BE2C (cell line): Measurements from ENCODE around the gene IFNG-AS1.

ENCODE experiments used
- DNase-seq: peaks from one replicate; pipeline ENCODE4 v3.0.0-alpha.2; 2020
- H3K27me3 ChIP-seq: fragments of 250-450 bp; sonication (Bioruptor Pico); 2 replicates; pipeline ENCODE4 v1.5.1; 2020; ENCODE audit warnings: mild to moderate bottlenecking
- H3K36me3 ChIP-seq: fragments of 250-450 bp; sonication (Bioruptor Pico); 2 replicates; pipeline ENCODE4 v1.5.1; 2020; ENCODE audit warnings: mild to moderate bottlenecking
- H3K4me1 ChIP-seq: fragments of 250-450 bp; sonication (Bioruptor Pico); 2 replicates; pipeline ENCODE4 v1.5.1; 2020
- H3K4me3 ChIP-seq: 2 replicates; pipeline ENCODE4 v1.5.1; 2011; ENCODE audit warnings: low read depth, low read length
- H3K9me3 ChIP-seq: fragments of 250-450 bp; sonication (Bioruptor Pico); 2 replicates; pipeline ENCODE4 v1.5.1; 2020
- CTCF ChIP-seq: IDR thresholded peaks from 2 replicates; pipeline ENCODE4 v1.5.1; 2012; ENCODE audit warnings: mild to moderate bottlenecking, low read depth, low read length

Gene IFNG-AS1

DNA sequence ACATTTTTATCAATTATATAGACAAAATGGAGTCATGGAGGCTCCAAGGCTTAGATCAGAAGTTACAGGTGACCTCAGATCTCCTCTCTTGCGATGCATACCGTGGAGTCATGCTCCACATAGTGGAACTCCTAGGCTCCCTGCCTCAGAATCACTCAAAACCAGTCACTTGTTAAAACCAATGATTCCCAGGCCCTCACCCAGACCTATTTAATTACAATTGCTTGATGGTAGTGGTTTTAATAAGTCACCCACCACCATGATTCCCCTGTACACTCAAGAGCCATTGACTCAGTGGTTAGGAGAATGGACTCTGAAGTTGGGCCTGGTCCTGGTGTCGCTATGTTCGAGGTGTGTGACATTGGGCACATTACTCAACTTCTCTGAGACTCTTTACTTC is 26.9 kb downstream of the IFNG-AS1 start:
- TF ChIP-seq CTCF = no peak
- H3K27me3 ChIP-seq = no peaks in the 10 kb centered on the region

GRCh38 chr12:68018315-68018714 is 29.1 kb downstream of the IFNG-AS1 start:
- no peaks in the 10 kb centered on the region for H3K27me3 ChIP-seq
- no peak for DNase-seq
- no peaks in the 10 kb centered on the region for H3K4me1 ChIP-seq
- H3K36me3 ChIP-seq = no peaks in the 10 kb centered on the region
- H3K9me3 ChIP-seq = no peaks in the 10 kb centered on the region
- no peak for TF ChIP-seq CTCF
- H3K4me3 ChIP-seq = no peak overlapping the region

More for the DNA sequence above, 26.9 kb downstream of the IFNG-AS1 start:
- H3K9me3 ChIP-seq = no peaks in the 10 kb centered on the region
- DNase-seq = no peak
- no peaks in the 10 kb centered on the region for H3K4me1 ChIP-seq
- no peak overlapping the region for H3K4me3 ChIP-seq
- H3K36me3 ChIP-seq = no peaks in the 10 kb centered on the region

- Histone ChIP-seq H3K36me3 (no peaks in the 10 kb centered on the region), H3K4me3 (no peak overlapping the region), H3K27me3 (no peaks in the 10 kb centered on the region), H3K4me1 (no peaks in the 10 kb centered on the region), H3K9me3 (no peaks in the 10 kb centered on the region)
- TF ChIP-seq CTCF = no peak
- no peak for DNase-seq
These were observed 30.8 kb downstream of the IFNG-AS1 start for GRCh38 chr12:68020049-68020448.

DNA sequence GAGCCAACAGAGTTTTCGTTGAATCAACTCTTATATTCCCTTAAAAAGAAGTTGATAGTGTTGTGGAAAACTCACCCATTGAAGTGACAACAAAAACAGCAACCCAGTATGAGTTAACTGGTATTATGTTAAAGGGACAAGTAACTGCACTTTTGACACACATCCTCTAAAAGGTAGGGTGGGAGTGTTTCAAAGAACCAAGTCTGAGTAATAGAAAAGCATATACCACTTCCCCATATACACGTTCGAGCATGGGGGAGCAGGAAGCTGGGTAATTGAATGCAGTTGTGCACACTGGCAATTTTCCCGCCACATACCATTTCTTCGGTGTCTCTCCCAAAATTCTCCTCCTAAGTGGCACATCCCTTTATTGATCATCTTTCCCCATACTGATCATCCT is 31.5 kb downstream of the IFNG-AS1 start:
- no peak for TF ChIP-seq CTCF

DNA sequence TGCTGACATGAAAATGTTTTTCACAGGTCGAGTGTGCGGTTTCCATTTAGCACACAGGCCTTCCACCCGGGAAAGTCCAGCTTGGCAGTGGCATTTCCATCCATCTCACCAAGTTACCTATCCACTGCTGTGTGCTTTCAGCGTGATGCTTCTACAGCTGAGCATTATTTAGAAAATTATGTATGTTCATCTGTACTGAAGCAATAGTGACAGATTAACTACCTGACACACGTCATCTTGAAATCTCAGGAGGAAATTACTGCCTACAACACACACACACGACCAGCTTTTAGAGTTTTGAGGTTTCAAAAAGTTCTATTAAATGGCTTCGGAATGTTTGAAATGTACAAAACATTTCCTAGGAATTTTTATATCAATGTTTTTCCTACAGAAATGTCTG is 39.4 kb downstream of the IFNG-AS1 start:
- no peaks in the 10 kb centered on the region for H3K36me3 ChIP-seq
- no peaks in the 10 kb centered on the region for H3K27me3 ChIP-seq
- H3K9me3 ChIP-seq = no peaks in the 10 kb centered on the region
- DNase-seq = no peak
- no peak overlapping the region for H3K4me3 ChIP-seq
- no peak for TF ChIP-seq CTCF
- H3K4me1 ChIP-seq = no peaks in the 10 kb centered on the region

More for the DNA sequence above, 31.5 kb downstream of the IFNG-AS1 start:
- H3K4me1 ChIP-seq = no peaks in the 10 kb centered on the region
- H3K27me3 ChIP-seq = no peaks in the 10 kb centered on the region
- DNase-seq = no peak
- H3K4me3 ChIP-seq = no peak overlapping the region
- H3K36me3 ChIP-seq = no peaks in the 10 kb centered on the region
- H3K9me3 ChIP-seq = no peaks in the 10 kb centered on the region

DNA sequence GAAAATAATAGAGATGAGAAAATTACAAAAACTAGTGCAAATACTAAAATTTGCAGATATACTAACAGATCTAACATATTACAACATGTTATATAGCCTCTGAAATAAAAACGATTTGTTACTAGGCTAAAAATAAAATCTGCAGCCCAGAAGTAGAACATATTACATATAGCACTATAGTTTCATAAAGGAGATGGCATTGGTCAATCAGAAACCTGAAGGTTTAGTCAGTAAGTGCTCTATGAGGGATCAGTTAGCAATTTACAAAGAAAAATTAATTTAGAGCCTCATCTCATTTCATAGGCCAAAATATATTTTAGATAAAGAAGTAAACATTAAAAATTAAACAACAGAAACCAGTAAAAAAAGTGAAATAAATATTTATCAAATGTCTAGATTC is 41.0 kb downstream of the IFNG-AS1 start:
- no peak for DNase-seq
- no peaks in the 10 kb centered on the region for H3K36me3 ChIP-seq
- no peak for TF ChIP-seq CTCF
- H3K4me3 ChIP-seq = no peak overlapping the region
- no peaks in the 10 kb centered on the region for H3K4me1 ChIP-seq
- H3K9me3 ChIP-seq = no peaks in the 10 kb centered on the region
- H3K27me3 ChIP-seq = no peaks in the 10 kb centered on the region
